HL-60 (cell line): ENCODE measurements around the gene FN1.

Experiments
- DNase-seq, 2 experiments: peaks; one replicate each; pipeline ENCODE4 v3.0.0-alpha.2; 2010 to 2020; ENCODE audit warnings: low read depth in 1 of 2, low spot score in 1 of 2
- H3K27ac ChIP-seq: fragments of 250-450 bp; sonication (Bioruptor Pico); replicated peaks from 2 replicates; pipeline ENCODE4 v1.5.1; 2020; ENCODE audit warnings: mild to moderate bottlenecking, moderate library complexity
- H3K27me3 ChIP-seq: fragments of 250-450 bp; sonication (Bioruptor Pico); 2 replicates; pipeline ENCODE4 v1.5.1; 2021; ENCODE audit warnings: mild to moderate bottlenecking, moderate library complexity; ENCODE audit not compliant: insufficient read depth, poor library complexity, severe bottlenecking
- H3K4me3 ChIP-seq: replicated peaks from 2 replicates; pipeline ENCODE4 v1.5.1; 2011; ENCODE audit warnings: mild to moderate bottlenecking, control low read depth, low read length; ENCODE audit not compliant: insufficient read depth
- GABPA ChIP-seq: IDR thresholded peaks from 2 replicates; pipeline ENCODE4 v1.6.1; 2012; ENCODE audit warnings: low read depth
- POLR2AphosphoS5 ChIP-seq: IDR thresholded peaks from 2 replicates; pipeline ENCODE4 v1.6.1; 2012; ENCODE audit warnings: low read depth
- SPI1 ChIP-seq: IDR thresholded peaks from 2 replicates; pipeline ENCODE4 v1.6.1; 2012; ENCODE audit warnings: low read depth, mild to moderate bottlenecking, borderline replicate concordance
- TF ChIP-seq, protein P1 (sequence below): IDR thresholded peaks from one replicate; pipeline ENCODE4 v1.5.1; 2011; ENCODE audit warnings: low read length, control low read depth, inconsistent platforms; ENCODE audit not compliant: insufficient read depth
- TF ChIP-seq, protein P2 (sequence below): IDR thresholded peaks from 2 replicates; pipeline ENCODE4 v1.6.1; 2012; ENCODE audit warnings: low read depth; ENCODE audit not compliant: insufficient replicate concordance

The FN1 gene

DNA sequence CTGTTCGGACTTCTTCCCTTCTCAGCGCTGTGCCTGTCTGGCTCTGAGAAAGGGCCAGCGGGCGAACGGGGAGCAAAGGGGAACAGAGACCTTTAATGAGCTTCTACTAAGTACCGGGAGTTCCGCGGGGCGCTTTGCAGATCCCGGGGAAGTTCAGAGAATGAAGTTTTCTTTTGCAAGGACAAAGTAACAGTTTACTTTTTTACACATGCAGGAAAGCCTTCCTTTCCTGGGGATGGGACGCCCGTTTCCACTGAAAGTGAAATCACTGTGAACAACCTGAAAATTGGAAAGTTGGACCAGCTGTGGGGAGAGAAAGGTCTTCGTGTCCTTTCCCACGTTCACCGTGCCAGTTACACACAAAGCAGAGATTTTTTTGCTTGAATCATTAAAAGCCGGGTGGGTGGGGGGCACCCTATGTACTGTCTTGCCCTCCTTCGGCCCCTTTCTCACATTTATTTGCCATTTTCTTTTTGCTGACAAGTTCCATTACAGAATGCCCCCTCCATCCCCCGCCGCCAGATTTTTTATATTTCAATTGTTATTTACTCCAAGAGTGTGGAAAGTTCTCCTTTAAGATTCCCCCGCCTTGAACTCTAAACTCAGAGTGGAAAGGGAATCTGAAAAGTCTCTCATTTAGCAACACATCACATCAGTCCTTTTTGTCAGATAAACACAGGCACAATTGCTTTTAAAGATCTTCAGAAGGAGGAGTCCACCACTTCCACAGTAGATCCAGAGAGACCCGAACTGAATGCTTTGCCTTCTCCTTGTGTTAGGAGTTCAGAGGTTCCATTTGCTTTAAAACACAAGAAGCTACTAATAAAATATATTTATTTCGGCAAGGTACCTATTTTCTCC lies 1.1 kb upstream of the FN1 start:
- Histone ChIP-seq H3K27ac (no peak overlapping the region), H3K4me3 (peak overlapping the region; percentile 57; the same call in 1 of the 2 replicates), H3K27me3 (peaks cover 41% of the 10 kb centered on the region)
- TF ChIP-seq POLR2AphosphoS5 (no peak), GABPA (no peak), SPI1 (no peak)
- TF ChIP-seq, protein P1, sequence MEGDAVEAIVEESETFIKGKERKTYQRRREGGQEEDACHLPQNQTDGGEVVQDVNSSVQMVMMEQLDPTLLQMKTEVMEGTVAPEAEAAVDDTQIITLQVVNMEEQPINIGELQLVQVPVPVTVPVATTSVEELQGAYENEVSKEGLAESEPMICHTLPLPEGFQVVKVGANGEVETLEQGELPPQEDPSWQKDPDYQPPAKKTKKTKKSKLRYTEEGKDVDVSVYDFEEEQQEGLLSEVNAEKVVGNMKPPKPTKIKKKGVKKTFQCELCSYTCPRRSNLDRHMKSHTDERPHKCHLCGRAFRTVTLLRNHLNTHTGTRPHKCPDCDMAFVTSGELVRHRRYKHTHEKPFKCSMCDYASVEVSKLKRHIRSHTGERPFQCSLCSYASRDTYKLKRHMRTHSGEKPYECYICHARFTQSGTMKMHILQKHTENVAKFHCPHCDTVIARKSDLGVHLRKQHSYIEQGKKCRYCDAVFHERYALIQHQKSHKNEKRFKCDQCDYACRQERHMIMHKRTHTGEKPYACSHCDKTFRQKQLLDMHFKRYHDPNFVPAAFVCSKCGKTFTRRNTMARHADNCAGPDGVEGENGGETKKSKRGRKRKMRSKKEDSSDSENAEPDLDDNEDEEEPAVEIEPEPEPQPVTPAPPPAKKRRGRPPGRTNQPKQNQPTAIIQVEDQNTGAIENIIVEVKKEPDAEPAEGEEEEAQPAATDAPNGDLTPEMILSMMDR: no peak
- TF ChIP-seq, protein P2, sequence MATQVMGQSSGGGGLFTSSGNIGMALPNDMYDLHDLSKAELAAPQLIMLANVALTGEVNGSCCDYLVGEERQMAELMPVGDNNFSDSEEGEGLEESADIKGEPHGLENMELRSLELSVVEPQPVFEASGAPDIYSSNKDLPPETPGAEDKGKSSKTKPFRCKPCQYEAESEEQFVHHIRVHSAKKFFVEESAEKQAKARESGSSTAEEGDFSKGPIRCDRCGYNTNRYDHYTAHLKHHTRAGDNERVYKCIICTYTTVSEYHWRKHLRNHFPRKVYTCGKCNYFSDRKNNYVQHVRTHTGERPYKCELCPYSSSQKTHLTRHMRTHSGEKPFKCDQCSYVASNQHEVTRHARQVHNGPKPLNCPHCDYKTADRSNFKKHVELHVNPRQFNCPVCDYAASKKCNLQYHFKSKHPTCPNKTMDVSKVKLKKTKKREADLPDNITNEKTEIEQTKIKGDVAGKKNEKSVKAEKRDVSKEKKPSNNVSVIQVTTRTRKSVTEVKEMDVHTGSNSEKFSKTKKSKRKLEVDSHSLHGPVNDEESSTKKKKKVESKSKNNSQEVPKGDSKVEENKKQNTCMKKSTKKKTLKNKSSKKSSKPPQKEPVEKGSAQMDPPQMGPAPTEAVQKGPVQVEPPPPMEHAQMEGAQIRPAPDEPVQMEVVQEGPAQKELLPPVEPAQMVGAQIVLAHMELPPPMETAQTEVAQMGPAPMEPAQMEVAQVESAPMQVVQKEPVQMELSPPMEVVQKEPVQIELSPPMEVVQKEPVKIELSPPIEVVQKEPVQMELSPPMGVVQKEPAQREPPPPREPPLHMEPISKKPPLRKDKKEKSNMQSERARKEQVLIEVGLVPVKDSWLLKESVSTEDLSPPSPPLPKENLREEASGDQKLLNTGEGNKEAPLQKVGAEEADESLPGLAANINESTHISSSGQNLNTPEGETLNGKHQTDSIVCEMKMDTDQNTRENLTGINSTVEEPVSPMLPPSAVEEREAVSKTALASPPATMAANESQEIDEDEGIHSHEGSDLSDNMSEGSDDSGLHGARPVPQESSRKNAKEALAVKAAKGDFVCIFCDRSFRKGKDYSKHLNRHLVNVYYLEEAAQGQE: no peak
- DNase-seq: no peak

DNA sequence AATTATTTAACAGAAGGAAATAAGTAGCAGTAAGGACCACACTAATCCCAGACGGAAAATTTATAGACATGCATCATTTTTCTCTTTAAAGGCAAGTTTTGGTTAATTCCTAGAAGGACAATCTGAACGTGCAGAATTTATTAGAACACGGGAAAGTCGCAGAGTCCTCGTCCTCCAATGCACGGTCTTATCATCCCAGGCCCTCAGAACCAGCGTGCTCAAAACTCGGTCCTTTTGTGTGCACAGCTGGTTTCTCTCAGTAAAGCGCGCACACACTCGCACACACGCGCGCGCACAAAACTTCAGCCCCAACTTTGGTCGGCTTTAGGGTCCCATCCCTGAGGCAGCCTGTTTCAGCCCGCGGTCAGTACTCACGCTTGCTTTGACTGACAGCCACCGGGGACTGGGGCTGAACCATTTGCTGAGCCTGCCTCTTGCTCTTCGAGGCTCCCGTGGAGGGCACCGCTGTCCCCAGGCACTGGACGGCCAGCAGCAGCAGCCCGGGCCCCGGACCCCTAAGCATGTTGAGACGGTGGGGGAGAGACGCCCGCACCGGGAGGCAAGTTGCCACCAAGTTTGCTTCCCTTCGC lies 493 bp downstream of the FN1 start:
- DNase-seq: no peak
- Histone ChIP-seq H3K4me3 (peak overlapping the region; percentile 57), H3K27ac (no peak overlapping the region), H3K27me3 (peaks cover 50% of the 10 kb centered on the region)
- TF ChIP-seq, protein P1: no peak
- TF ChIP-seq, protein P2: no peak
- TF ChIP-seq POLR2AphosphoS5: no peak
- no peak for TF ChIP-seq SPI1
- TF ChIP-seq GABPA: no peak

DNA sequence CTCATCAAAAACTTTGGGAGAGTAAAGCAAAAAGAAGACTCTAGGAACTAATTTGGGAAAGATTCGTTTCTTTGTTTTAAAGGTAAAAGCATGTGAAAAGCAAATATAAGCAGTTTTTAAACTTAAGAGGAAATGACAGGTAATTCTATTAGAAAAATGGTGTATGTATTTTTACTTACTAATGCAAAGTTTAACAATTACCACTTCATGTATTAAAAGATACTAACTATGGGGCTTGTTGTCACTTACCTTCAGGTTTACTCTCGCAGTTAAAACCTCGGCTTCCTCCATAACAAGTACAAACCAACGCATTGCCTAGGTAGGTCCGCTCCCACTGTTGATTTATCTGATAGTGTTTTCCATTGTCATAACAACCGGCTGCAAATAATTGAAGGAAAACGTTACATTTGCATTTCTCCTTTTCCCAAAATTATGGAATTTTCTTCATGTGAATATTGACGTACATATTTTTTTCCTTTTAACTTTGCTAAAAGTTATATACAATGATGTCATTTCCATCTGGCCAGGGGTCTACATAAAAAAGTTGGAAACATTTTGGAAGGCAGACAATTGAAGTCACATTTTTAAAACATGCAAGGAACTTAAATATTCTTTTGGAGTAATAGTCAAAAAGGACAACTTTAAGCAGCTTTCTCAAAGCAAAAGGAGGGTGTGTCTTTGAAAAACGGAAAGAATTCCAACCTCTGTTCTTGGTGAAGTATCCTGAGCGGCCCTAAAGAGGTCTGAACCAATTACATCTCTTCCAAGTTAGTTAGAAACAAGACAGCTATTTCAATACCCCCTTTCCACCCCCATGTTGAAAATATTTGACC lies 1.2 kb downstream of the FN1 start:
- TF ChIP-seq, protein P1: no peak
- TF ChIP-seq, protein P2: no peak
- TF ChIP-seq POLR2AphosphoS5 (no peak), GABPA (no peak), SPI1 (no peak)
- DNase-seq: no peak
- H3K4me3 ChIP-seq: no peak overlapping the region
- no peak overlapping the region for H3K27ac ChIP-seq
- H3K27me3 ChIP-seq: peaks cover 52% of the 10 kb centered on the region
